ENCODE data around the gene CLIP2. TPM values are rescaled to one million over a fixed set of nuclear protein-coding genes. Genes with fewer than 3 reads are reported as not detected.
"Not testable (repeated sequence)": the region's sequence is repeated elsewhere in the genome, so short reads cannot be mapped to it uniquely, and the experiment has no call there.

Gene CLIP2
- total and polyA plus RNA-seq, 2 of the 4 experiments (the other 2 are of a cell fraction), result 18.1 to 20.7 TPM

DNA sequence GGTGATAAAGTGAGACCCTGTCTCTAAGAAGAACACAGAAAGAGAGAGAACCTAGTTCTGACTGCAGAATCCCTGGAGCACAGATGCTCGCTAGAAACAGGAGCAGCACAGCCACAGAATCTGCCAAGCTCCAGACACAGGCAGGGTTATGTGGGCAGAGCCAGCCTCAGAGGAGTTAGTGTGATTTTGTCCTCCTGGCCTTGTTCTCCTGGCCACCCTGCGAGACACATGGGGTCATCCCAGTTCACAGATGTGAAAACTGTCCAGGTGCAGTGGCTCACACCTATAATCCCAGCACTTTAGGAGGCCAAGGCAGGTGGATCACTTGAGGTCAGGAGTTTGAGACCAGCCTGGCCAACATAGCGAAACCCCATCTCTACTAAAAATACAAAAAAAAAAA lies 113.5 kb downstream of the CLIP2 start:
- H4K20me1 ChIP-seq (ENCODE audit: insufficient read depth, low read length); H2BK20ac ChIP-seq (ENCODE audit: low read depth, low read length); BruUV-seq (replicated peaks); H3K56ac ChIP-seq (ENCODE audit: extremely low read depth, insufficient read depth, low read length); H3K9ac ChIP-seq (ENCODE audit: low read depth, low read length); H3K4ac ChIP-seq (ENCODE audit: low read depth, low read length); H2AK5ac ChIP-seq (ENCODE audit: low read depth, low read length); H4K91ac ChIP-seq (ENCODE audit: insufficient read depth, low read depth, low read length); H3K79me1 ChIP-seq (ENCODE audit: low read depth in 1 of 2, low read length in 2 of 2); H2BK120ac ChIP-seq (ENCODE audit: low read depth, low read length); intact Hi-C loops (cut with micrococcal nuclease); H2AFZ ChIP-seq (replicated peaks; ENCODE audit: low read length, poor library complexity); H3K4me3 ChIP-seq (ENCODE audit: insufficient read depth, low read depth, low read length); dilution Hi-C loops (cut with HindIII; ENCODE audit: low sequenced_read_pairs, unreplicated experiment); H4K5ac ChIP-seq (ENCODE audit: low read depth, low read length); H2BK15ac ChIP-seq (ENCODE audit: low read depth, low read length); H3K9me1 ChIP-seq (ENCODE audit: insufficient read depth, low read length); DNase-seq; POLR2A ChIA-PET (ENCODE audit: unreplicated experiment); ATAC-seq (ENCODE audit: low read depth); H4K8ac ChIP-seq (ENCODE audit: low read depth in 2 of 2, low read length in 2 of 2); H3K9me3 ChIP-seq (ENCODE audit: control insufficient read depth, insufficient read depth, low read length); H3K18ac ChIP-seq (ENCODE audit: low read depth, low read length); H3K4me2 ChIP-seq (ENCODE audit: low read depth, low read length); H2BK5ac ChIP-seq (ENCODE audit: low read depth, low read length, poor library complexity, severe bottlenecking); H3K14ac ChIP-seq (replicated peaks; ENCODE audit: low read depth, low read length); H3K27me3 ChIP-seq (ENCODE audit: control insufficient read depth, insufficient read depth, low read length); H3K4me1 ChIP-seq (ENCODE audit: control insufficient read depth, insufficient read depth, low read length); H2AK9ac ChIP-seq (replicated peaks; ENCODE audit: low read depth, low read length, poor library complexity); H3K27ac ChIP-seq (ENCODE audit: insufficient read depth, low read length); H3K23ac ChIP-seq (ENCODE audit: low read depth, low read length): not testable (repeated sequence)
- in situ Hi-C loops (cut with MboI; ENCODE audit: low sequenced_read_pairs), result loop anchor here (5.0 kb wide), 1 partner anchor 195 kb away; no protein-coding TSS in a partner anchor
- WGBS, 2 experiments (ENCODE audit: extremely low coverage in 2 of 2, insufficient read length in 1 of 2), result no CpG with 5 or more reads among the region's 3 CpGs
- CTCF ChIA-PET, result interaction anchor here (0.6 to 2.7 kb wide), 2 partner anchors 165 to 196 kb away, joined by 3 to 20 read pairs; no protein-coding TSS in a partner anchor
- peaks cover 50% of the 10 kb centered on the region for H3K36me3 ChIP-seq (ENCODE audit: control insufficient read depth, insufficient read depth, low read length)
